ENCODE data around the gene FHOD3. TPM values are rescaled to one million over a fixed set of nuclear protein-coding genes. Genes with fewer than 3 reads are reported as not detected.

Gene FHOD3
- total and polyA plus RNA-seq, 2 of the 8 experiments (the other 6 are each of a cell fraction or from before 2014, with no cell fraction given), result 9.7 to 10.5 TPM

- TF ChIP-seq EGR1 (IDR thresholded peaks at IDR 0.05; ENCODE audit: borderline replicate concordance, low read depth, low read length) (no peak), SIN3A (conservative IDR thresholded peaks at IDR 0.05 in 1 of 2, IDR thresholded peaks at IDR 0.05 in 1 of 2; ENCODE audit: low read depth in 1 of 2, low read length in 2 of 2) (no peak)
- TF ChIP-seq, protein P1, sequence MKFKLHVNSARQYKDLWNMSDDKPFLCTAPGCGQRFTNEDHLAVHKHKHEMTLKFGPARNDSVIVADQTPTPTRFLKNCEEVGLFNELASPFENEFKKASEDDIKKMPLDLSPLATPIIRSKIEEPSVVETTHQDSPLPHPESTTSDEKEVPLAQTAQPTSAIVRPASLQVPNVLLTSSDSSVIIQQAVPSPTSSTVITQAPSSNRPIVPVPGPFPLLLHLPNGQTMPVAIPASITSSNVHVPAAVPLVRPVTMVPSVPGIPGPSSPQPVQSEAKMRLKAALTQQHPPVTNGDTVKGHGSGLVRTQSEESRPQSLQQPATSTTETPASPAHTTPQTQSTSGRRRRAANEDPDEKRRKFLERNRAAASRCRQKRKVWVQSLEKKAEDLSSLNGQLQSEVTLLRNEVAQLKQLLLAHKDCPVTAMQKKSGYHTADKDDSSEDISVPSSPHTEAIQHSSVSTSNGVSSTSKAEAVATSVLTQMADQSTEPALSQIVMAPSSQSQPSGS (IDR thresholded peaks at IDR 0.05; ENCODE audit: low read length), result no peak
Observed at GRCh38 chr18:36326771-36327170, 29.3 kb downstream of the FHOD3 start (continued).
